Right renal cortex interstitium (tissue), 3 donors: ENCODE results near the gene CEBPZOS. TPM values are rescaled to one million over a fixed set of nuclear protein-coding genes. Genes with fewer than 3 reads are reported as not detected.
"Not testable (repeated sequence)": the region's sequence is repeated elsewhere in the genome, so short reads cannot be mapped to it uniquely, and the experiment has no call there.

ENCODE experiments used
- DNase-seq, 3 donors: peaks; one replicate each; pipeline ENCODE4 v3.0.0-alpha.2; 2013; ENCODE audit warnings: low read depth in 3 of 3, low spot score in 2 of 3
- polyA plus RNA-seq, 3 donors: library from polyadenylated mRNA; unstranded; fragments of 120-200 nt; gene quantifications; one replicate each; pipeline ENCODE4 v1.2.1, GENCODE V29; 2013; ENCODE audit not compliant: insufficient read length in 3 of 3

The CEBPZOS gene
- polyA plus RNA-seq, 3 donors, result 55.3 to 56.9 (median 56.6) TPM

DNA sequence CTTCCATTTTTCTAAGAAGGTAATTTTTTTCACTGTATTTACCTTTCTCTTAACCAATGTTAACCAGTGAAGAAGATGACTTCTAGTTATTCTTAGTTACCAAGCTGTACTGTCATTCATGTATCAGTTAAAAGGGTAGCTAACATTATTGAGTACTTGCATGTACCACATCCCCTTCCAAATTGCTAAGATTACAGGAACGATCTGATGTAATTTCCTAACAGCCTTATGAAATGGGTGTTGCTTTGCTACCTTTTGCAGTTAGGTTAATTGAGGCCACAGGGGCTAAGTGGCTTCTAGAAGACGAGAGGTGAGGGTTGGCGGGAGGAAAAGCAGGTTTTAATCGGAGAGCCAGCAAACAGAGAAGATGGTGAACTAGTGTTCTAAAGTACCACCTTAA, 6.0 kb upstream of the CEBPZOS start:
- no peak for DNase-seq

DNA sequence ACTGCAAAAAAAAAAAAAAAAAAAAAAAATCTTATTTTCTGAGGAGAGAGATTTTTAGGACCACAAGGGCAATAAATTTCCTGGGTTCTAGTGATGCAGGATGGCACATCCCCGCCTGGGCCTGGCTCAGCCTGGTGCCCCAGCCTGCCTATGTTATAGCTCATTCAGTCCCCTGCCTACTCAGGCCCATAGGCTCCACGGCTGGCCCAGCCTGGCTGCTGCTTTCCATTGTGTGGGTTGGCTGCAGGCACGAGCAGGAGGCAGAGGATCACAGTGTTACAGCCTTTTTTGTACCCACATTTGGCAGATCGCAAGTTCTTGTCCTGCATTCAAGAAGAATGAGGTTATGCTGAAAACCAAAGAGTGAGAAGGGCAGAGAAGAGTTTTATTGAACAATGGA, 5.0 kb upstream of the CEBPZOS start:
- DNase-seq, result no peak

GRCh38 chr2:37191747-37192146, 4.5 kb upstream of the CEBPZOS start:
- no peak for DNase-seq

- DNase-seq, result no peak
Measured at GRCh38 chr2:37192551-37192950, 3.7 kb upstream of the CEBPZOS start.

GRCh38 chr2:37195862-37196319, 405 bp upstream of the CEBPZOS start:
- DNase-seq, result not testable (repeated sequence)

DNA sequence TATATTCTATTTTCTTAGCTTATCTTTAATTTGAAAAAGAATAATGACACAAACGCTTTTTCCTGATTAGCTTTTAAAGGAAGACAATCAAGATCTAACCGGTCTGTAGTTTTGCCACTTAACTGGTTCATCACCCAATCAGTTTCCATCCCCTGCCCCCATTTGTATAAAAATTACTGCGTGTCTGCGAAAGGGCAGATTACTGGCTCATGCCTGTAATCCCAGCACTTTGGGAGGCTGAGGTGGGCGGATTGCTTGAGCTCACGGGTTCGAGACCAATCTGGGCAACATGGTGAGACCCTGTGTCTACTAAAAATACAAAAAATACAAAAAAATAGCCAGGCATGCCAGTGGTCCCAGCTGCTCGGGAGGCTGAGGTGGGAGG, 2.4 kb downstream of the CEBPZOS start:
- DNase-seq, result no peak

GRCh38 chr2:37201208-37201607, 4.9 kb downstream of the CEBPZOS start:
- no peak for DNase-seq

DNA sequence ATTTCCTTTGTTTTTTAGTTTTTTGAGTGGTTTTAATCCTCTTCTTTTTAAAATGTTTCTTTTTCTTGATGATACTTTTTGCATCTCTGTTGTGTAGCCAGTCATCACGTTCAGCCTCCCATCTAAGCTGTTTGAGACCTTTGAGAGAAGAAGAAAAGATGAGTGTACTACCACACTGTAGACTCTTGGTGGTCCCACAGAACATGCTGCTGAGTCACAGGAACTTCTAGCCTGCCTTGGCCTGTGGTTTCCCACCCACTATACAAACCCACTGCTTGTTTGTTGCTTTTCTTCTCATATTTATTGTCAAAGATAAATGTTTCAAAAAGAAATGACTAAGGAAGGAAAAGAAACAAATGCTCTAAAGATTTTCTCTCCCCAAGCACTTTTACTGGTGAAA, 5.5 kb downstream of the CEBPZOS start:
- DNase-seq, result no peak

- no peak for DNase-seq
Measured at GRCh38 chr2:37203708-37204107, 7.4 kb downstream of the CEBPZOS start.

GRCh38 chr2:37205071-37205661, 8.9 kb downstream of the CEBPZOS start:
- not testable (repeated sequence) for DNase-seq

DNA sequence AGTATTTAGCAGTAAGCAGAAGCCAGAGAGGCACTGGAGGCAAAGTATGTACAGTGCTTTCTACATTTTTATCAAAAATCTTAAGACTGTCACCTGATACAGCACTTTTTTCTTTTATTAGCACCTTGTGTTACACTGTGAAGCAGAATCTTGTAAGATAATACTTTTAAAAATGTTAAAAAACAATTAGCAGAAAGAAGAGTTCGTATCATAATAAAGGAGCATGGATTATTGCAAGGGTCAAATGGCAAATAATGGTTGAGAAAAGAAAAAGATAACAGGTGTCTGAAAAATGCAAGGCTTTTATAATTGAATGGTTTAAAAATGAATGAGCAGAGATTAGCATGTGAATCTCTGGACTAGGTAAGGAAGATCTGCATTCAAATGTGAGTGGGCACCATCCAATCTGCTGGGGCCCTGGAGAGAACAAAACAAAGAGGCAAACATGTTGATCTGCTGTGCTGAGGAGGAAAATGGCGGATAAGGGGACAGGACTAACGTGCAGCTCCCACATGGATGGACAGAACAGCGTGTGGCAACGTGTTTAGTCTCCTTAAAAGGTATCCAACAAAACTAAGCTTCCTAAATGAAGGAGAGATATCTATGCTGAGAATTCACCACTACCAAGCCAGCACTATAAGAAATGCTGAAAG, 9.5 kb downstream of the CEBPZOS start:
- DNase-seq, result no peak

- not testable (repeated sequence) for DNase-seq
Measured at GRCh38 chr2:37206760-37207159, 10.5 kb downstream of the CEBPZOS start.

DNA sequence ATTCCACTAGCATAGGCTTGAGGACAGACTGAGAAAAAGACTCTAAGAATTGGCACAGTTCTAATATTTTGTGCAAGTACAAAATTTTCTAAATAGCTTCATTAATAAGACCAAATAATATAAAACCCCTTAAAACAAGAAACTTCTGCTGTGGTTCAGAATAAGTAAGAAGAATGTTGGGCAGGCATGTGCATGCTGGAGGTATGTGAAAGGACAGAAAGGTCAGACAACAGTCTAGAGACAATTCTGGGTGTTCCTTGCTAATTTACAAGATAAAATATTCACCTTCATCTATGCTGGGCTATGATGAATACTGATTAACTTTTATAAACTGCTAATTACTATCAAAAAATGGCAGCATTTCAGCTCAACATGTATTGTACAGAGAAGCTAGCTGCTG, 14.9 kb downstream of the CEBPZOS start:
- no peak for DNase-seq

DNA sequence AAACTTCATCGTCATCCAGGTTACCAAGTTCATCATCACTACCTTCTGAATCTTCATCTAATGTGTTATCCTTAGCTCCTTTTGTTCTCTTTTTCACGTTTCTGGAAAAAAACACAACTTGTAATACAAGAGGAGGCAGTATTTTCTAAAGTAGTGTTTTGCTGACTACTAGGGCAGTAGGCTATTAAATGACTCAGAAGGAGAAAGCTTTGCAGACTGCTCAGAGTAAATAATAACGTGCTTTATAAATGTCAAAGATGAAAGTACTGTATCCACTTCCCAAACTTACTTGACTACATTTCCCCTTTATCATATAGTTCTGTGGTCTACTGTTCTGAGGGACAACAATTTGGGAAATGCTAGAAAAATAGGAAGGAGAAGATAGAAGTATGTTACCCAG, 15.6 kb downstream of the CEBPZOS start:
- DNase-seq, result no peak

GRCh38 chr2:37215250-37215649, 19.0 kb downstream of the CEBPZOS start:
- no peak for DNase-seq

- DNase-seq, result no peak
Measured at GRCh38 chr2:37219046-37219445, 22.8 kb downstream of the CEBPZOS start.

GRCh38 chr2:37223131-37223530, 26.8 kb downstream of the CEBPZOS start:
- DNase-seq, result no peak

- DNase-seq, result no peak
Measured at GRCh38 chr2:37224063-37224462, 27.8 kb downstream of the CEBPZOS start.

GRCh38 chr2:37225129-37225528, 28.8 kb downstream of the CEBPZOS start:
- not testable (repeated sequence) for DNase-seq

DNA sequence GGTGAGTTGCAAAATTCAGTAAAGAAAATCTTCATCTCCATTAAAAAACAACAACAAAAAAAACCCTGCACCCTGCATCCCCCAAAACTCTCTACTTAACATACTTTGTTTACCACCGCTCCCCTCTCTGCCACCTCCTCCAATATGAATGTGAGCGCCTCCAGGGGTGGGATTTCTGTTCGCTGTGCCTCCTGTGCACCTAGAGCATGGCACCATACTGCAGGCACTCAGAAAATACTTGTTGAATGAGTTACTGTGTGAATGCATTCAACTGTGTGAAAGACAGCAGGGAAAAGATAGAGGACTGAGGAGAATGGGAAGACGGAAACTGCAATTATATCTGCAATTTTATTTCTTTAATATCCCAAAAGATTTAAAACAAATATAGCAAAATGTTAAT, 30.6 kb downstream of the CEBPZOS start:
- no peak for DNase-seq

- DNase-seq, result no peak
Measured at GRCh38 chr2:37228788-37229187, 32.5 kb downstream of the CEBPZOS start.

DNA sequence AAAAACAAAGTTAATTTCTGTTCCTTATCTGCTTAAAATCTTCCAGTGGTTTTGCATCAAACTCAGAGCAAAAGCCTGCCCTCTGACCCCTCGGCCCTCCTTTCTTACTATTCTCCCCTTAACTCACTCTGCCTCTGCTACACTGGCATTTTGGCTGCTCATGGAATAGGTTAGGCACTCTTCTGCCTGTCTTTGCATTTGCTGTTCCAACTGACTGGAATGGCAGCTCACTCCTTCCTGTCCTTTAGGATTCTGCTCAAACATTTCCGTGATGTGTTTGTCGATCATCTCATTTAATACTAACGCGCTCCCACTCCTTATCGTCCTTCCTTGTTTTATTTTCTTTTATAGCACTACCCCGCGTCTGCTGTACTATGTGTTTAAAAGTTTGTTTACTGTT, 34.3 kb downstream of the CEBPZOS start:
- DNase-seq, result no peak
